Spleen (tissue), 7 donors: ENCODE measurements around the gene PRAF2.

Experiments used
- CTCF ChIP-seq, 11 experiments: fragments of 200-600 bp in 7 of 11; fragments of 450-650 bp in 4 of 11; sonication (generic) in 4 of 11; IDR thresholded peaks in 8 of 11; conservative IDR thresholded peaks in 3 of 11; 1 replicate in 7 of 11; 2 replicates in 4 of 11; pipeline versions ENCODE4 v1.4.0 to v1.8.0; 2016 to 2021; ENCODE audit warnings: antibody characterized with exemption in 11 of 11, inconsistent platforms in 4 of 11, mild to moderate bottlenecking in 1 of 11
- POLR2AphosphoS5 ChIP-seq, 3 donors: sonication (generic); formaldehyde crosslinking; IDR thresholded peaks; one replicate each; pipeline ENCODE4 v1.5.1; 2017; ENCODE audit warnings: antibody characterized with exemption in 3 of 3
- donor health status: DM: no; HTN: no; CAD: no; lungs with moderate emphysema.
- donor health status: DM: no; HTN: no; CAD: no.
- donor health status: DM: no; HTN: no; CAD: no.

GRCh38 chrX:49061490-49061889 lies 12.3 kb downstream of the PRAF2 start:
- no peak for TF ChIP-seq CTCF (IDR thresholded peaks at IDR 0.05 in 8 of 11, conservative IDR thresholded peaks at IDR 0.05 in 3 of 11)
- no peak for TF ChIP-seq POLR2AphosphoS5 (IDR thresholded peaks at IDR 0.05)
